Measurements from ENCODE around the gene LIN52. TPM values are rescaled to one million over a fixed set of nuclear protein-coding genes. Genes with fewer than 3 reads are reported as not detected.

Gene LIN52
- total RNA-seq, 2 experiments from 2014 or later, result 10.3 to 13.2 TPM

DNA sequence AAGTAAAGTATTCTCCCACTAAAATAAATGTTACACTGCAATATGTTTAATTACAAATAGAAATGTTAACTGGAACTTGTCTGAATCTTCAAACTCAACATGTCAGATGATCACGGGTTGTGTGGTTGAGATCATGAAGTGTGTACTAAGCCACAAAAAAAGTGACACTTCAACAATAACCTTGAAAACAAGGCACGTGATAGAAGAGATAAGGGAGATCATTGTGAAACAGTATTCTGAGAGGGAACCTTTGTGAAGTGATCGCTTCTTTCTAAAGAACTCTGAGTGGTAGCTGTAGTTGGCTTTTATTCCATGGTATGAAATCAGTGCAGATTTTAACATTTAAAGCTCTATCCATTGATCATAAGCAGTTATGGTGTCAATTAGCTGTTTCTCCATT lies 60.0 kb downstream of the LIN52 start:
- ChIA-PET CTCF (no interaction called here), POLR2A (no interaction called here)
- ATAC-seq (peak; percentile 33), DNase-seq (no peak)
- Mint-ChIP-seq H3K36me3 (ENCODE audit: low read depth) (peaks cover 9% of the 10 kb centered on the region), H3K4me1 (peaks cover 17% of the 10 kb centered on the region), H3K4me3 (no peak overlapping the region), H3K27ac (no peak overlapping the region), H3K27me3 (no peaks in the 10 kb centered on the region), H3K9me3 (ENCODE audit: low read depth) (no peaks in the 10 kb centered on the region)
- intact Hi-C loops (cut with DNase I, micrococcal nuclease), result no loop called here

DNA sequence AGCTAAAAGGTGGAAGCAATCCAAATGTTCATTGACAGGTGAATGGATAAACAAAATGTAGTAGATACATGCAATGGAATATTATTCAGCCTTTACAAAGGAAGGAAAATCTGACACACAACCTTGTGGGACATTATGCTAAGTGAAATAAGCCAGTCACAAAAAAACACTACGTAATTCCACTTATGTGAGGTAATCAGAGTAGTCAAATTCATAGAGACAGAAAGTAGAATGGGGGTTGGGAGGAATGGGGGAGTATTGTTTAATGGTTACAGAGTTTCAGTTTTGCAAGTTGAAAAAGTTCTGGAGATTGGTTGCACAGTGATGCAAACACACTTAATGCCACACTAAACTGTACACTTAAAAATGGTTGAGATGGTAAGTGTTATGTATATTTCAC lies 62.8 kb downstream of the LIN52 start:
- ChIA-PET CTCF (no interaction called here), POLR2A (no interaction called here)
- no peaks in the 10 kb centered on the region for H3K27me3 Mint-ChIP-seq
- DNase-seq (no peak), ATAC-seq (peak; percentile 53)
- no peak overlapping the region for H3K4me3 Mint-ChIP-seq
- H3K4me1 Mint-ChIP-seq, result peaks cover 17% of the 10 kb centered on the region
- H3K27ac Mint-ChIP-seq, result no peak overlapping the region
- peaks cover 4% of the 10 kb centered on the region for H3K36me3 Mint-ChIP-seq (ENCODE audit: low read depth)
- intact Hi-C loops (cut with DNase I, micrococcal nuclease), result loop anchor here in 1 of 2 experiments (1.0 kb wide), 1 partner anchor 62 kb away; no protein-coding TSS in a partner anchor
- H3K9me3 Mint-ChIP-seq (ENCODE audit: low read depth), result no peaks in the 10 kb centered on the region

DNA sequence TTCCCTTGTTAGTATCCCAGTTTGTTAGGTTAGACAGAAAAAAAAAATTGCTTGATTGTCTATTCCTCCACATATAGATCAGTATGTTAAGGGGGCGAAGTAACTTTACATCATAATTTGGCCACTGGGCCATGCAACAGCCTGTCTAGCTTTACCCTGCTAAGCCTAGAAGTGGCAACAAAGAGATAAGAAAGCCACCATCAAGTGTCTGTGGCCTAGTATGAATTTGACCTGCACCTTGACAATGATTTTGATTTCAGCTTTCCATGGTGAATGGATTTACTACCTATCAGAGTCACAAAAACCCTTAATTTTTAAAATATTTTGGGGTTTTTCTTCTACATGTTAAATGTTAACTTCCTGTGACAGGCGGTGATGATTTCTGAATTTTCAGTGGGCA lies 63.9 kb downstream of the LIN52 start:
- POLR2A ChIA-PET, result no interaction called here
- CTCF ChIA-PET, result no interaction called here
- DNase-seq (no peak), ATAC-seq (no peak)
- Mint-ChIP-seq H3K9me3 (ENCODE audit: low read depth) (no peaks in the 10 kb centered on the region), H3K4me3 (no peak overlapping the region), H3K36me3 (ENCODE audit: low read depth) (peaks cover 2% of the 10 kb centered on the region), H3K4me1 (peaks cover 17% of the 10 kb centered on the region), H3K27me3 (no peaks in the 10 kb centered on the region), H3K27ac (no peak overlapping the region)
- intact Hi-C loops (cut with DNase I, micrococcal nuclease), result no loop called here

DNA sequence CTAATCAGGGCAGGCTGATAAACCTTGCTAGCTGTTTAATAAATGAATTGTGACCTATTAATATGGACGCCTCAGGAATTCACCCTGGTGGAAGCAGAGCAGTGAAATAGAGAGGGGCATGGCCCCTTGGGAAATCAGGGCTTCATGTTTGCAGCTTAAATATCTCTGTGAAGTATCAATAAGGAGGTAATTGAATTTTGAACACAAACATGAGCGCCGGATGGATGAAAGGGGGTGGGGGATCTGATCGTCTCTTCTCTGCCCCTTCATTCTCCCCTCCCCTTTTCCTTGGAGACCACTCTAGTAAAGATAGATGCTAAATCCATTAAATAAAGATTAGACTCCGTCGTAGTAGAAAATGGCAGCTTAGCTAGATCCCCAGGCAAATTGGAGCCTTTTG lies 70.5 kb downstream of the LIN52 start:
- Mint-ChIP-seq H3K4me1 (no peaks in the 10 kb centered on the region), H3K27ac (no peak overlapping the region), H3K27me3 (no peaks in the 10 kb centered on the region), H3K4me3 (no peak overlapping the region), H3K9me3 (ENCODE audit: low read depth) (no peaks in the 10 kb centered on the region), H3K36me3 (ENCODE audit: low read depth) (no peaks in the 10 kb centered on the region)
- ATAC-seq (no peak), DNase-seq (no peak)
- intact Hi-C loops (cut with DNase I, micrococcal nuclease), result no loop called here
- CTCF ChIA-PET, result no interaction called here
- POLR2A ChIA-PET, result no interaction called here

DNA sequence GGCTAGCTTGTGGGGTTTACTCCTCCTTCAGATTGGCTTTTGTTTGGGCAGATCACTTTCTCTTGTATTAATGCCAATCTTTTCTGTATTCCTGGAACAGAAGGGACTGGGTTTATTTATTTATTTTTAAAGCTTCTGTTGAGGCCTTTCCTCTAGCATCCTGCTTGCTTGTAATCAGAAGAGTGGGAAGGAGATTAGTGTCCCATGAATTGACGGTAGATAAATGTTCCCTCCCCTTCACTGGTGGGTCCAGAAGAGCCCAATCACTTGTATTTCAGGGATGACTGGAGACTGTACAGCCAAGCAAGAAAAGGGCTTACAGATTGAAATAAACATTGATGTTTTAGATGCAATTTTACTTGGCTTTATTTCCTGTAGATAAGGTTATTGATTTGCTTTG lies 71.0 kb downstream of the LIN52 start:
- intact Hi-C loops (cut with DNase I, micrococcal nuclease), result no loop called here
- H3K4me1 Mint-ChIP-seq, result no peaks in the 10 kb centered on the region
- H3K27ac Mint-ChIP-seq, result no peak overlapping the region
- ChIA-PET CTCF (no interaction called here), POLR2A (no interaction called here)
- H3K4me3 Mint-ChIP-seq, result no peak overlapping the region
- no peak for DNase-seq
- H3K27me3 Mint-ChIP-seq, result no peaks in the 10 kb centered on the region
- no peaks in the 10 kb centered on the region for H3K36me3 Mint-ChIP-seq (ENCODE audit: low read depth)
- ATAC-seq, result no peak
- no peaks in the 10 kb centered on the region for H3K9me3 Mint-ChIP-seq (ENCODE audit: low read depth)

DNA sequence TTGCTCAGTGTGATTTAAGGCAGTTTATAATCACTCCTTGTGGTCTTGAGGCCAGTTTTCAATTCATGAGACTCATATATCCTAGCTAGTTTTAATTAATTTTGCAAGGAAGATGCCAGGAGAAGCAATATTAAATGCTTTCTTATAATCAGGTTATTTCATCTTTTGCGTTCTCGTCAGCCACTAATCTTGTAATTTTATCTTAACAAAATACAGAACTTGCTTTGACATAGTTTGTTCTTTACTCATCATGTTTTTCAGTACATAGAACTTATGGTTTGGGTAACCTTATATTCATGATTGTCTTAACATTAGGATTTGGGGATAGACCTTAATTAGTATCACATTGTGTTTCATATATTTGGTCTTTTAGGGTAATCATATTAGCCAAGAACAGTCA lies 76.0 kb downstream of the LIN52 start:
- ATAC-seq (no peak), DNase-seq (no peak)
- no peaks in the 10 kb centered on the region for H3K4me1 Mint-ChIP-seq
- intact Hi-C loops (cut with DNase I, micrococcal nuclease), result no loop called here
- H3K27me3 Mint-ChIP-seq, result no peaks in the 10 kb centered on the region
- ChIA-PET CTCF (no interaction called here), POLR2A (no interaction called here)
- no peaks in the 10 kb centered on the region for H3K36me3 Mint-ChIP-seq (ENCODE audit: low read depth)
- no peak overlapping the region for H3K4me3 Mint-ChIP-seq
- no peaks in the 10 kb centered on the region for H3K9me3 Mint-ChIP-seq (ENCODE audit: low read depth)
- H3K27ac Mint-ChIP-seq, result no peak overlapping the region

DNA sequence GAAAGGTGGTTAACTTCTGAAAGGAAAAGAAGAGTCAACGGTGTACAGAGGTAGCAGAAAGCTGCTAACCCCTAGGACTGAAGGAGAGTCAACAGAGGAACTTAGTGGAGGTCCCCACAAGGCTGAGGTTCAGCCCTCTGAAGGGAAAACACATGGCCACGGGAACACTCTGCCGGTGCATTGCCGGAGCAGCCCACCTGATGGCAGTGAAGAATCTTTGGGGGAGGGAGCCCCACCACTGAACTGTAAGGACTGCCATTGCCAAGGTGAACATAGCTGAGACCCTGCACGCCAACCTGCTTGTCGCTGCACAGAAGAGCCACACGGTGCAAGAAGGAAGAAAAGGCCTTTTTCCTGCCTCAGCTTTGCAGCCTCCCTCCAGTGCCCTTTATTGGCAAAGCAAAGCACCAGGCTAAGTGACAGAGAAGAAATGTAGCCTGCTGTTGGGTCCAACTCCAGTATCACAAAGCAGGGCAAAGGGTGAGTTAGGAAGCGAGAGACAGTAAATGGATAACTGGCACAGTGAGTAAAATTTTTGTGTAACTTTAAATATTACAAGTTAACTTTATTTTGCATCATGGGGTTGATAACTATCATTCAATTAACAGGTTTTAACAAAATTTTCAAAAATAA lies 76.9 kb downstream of the LIN52 start:
- ATAC-seq (no peak), DNase-seq (no peak)
- no peaks in the 10 kb centered on the region for H3K4me1 Mint-ChIP-seq
- ChIA-PET CTCF (interaction anchor here (0.6 kb wide), 1 partner anchor 28 kb away, joined by 4 read pairs; no protein-coding TSS in a partner anchor), POLR2A (no interaction called here)
- intact Hi-C loops (cut with DNase I, micrococcal nuclease), result no loop called here
- no peak overlapping the region for H3K4me3 Mint-ChIP-seq
- H3K27ac Mint-ChIP-seq, result no peak overlapping the region
- peaks cover 2% of the 10 kb centered on the region for H3K36me3 Mint-ChIP-seq (ENCODE audit: low read depth)
- no peaks in the 10 kb centered on the region for H3K9me3 Mint-ChIP-seq (ENCODE audit: low read depth)
- no peaks in the 10 kb centered on the region for H3K27me3 Mint-ChIP-seq

DNA sequence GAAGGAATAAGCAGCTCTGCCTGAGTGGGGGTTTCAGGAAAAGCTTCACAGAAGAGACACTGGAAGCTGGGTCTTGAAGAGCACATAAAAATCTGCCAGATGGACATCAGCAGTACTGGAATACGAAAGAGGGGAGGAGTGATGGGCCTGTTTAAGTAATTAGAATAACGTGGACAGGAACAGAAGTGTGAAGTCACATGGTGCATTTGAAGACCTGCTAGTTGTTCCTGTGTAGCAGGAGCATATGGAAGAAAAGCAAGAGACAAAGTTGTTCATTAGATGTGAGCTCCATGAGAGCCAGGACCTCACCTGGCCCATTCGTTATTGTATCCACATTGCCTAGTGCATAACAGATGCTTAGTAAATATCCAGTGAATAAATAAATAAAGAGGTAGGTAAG lies 85.2 kb downstream of the LIN52 start:
- no peaks in the 10 kb centered on the region for H3K9me3 Mint-ChIP-seq (ENCODE audit: low read depth)
- ATAC-seq (no peak), DNase-seq (no peak)
- H3K27ac Mint-ChIP-seq, result no peak overlapping the region
- no peaks in the 10 kb centered on the region for H3K4me1 Mint-ChIP-seq
- H3K27me3 Mint-ChIP-seq, result no peaks in the 10 kb centered on the region
- peaks cover 2% of the 10 kb centered on the region for H3K36me3 Mint-ChIP-seq (ENCODE audit: low read depth)
- no peak overlapping the region for H3K4me3 Mint-ChIP-seq
- ChIA-PET CTCF (no interaction called here), POLR2A (no interaction called here)
- intact Hi-C loops (cut with DNase I, micrococcal nuclease), result no loop called here

DNA sequence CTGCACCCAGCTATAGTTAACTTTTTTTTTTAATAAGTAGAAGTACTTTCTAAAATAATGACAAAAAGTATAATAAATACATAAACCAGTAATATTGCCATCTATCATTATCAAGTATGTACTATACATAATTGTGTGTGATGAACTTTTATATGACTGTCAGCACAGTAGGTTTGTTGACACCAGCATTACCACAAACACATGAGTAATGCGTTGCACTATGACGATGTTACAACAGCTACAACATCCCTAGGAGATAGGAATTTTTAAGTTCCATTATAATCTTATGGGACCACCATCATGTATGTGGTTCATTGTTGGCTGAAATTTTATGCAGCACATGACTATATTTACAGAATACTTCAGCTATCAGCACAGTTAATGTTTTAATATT lies 91.6 kb downstream of the LIN52 start:
- DNase-seq (no peak), ATAC-seq (no peak)
- H3K36me3 Mint-ChIP-seq (ENCODE audit: low read depth), result no peaks in the 10 kb centered on the region
- CTCF ChIA-PET, result no interaction called here
- intact Hi-C loops (cut with DNase I, micrococcal nuclease), result no loop called here
- no peaks in the 10 kb centered on the region for H3K4me1 Mint-ChIP-seq
- no peak overlapping the region for H3K27ac Mint-ChIP-seq
- no peak overlapping the region for H3K4me3 Mint-ChIP-seq
- POLR2A ChIA-PET, result no interaction called here
- H3K27me3 Mint-ChIP-seq, result no peaks in the 10 kb centered on the region
- H3K9me3 Mint-ChIP-seq (ENCODE audit: low read depth), result no peaks in the 10 kb centered on the region

DNA sequence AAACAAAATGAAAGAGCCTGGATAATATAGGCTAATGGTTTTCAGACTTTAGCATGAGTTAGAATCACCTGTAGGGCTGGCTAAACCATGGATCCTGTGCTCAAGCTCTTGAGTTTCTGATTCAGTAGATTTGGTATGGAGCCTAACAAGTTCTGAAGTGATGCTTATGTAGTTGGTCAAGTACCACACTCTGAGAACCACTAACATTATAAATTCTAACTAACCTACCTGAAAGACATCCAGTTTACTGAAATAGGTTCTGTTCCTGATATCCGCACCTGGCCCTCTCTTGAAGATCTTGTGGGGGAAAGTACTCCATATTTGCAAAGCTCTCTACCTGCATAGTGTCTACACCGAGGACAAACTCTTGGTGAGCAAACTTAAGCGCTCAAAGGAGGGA lies 95.1 kb downstream of the LIN52 start:
- H3K27ac Mint-ChIP-seq, result no peak overlapping the region
- H3K9me3 Mint-ChIP-seq (ENCODE audit: low read depth), result no peaks in the 10 kb centered on the region
- CTCF ChIA-PET, result interaction anchor here (0.7 kb wide), 1 partner anchor 790 kb away, joined by 3 read pairs; no protein-coding TSS in a partner anchor
- no peaks in the 10 kb centered on the region for H3K27me3 Mint-ChIP-seq
- no peaks in the 10 kb centered on the region for H3K4me1 Mint-ChIP-seq
- DNase-seq (no peak), ATAC-seq (no peak)
- POLR2A ChIA-PET, result no interaction called here
- peaks cover 6% of the 10 kb centered on the region for H3K36me3 Mint-ChIP-seq (ENCODE audit: low read depth)
- H3K4me3 Mint-ChIP-seq, result no peak overlapping the region
- intact Hi-C loops (cut with DNase I, micrococcal nuclease), result no loop called here

DNA sequence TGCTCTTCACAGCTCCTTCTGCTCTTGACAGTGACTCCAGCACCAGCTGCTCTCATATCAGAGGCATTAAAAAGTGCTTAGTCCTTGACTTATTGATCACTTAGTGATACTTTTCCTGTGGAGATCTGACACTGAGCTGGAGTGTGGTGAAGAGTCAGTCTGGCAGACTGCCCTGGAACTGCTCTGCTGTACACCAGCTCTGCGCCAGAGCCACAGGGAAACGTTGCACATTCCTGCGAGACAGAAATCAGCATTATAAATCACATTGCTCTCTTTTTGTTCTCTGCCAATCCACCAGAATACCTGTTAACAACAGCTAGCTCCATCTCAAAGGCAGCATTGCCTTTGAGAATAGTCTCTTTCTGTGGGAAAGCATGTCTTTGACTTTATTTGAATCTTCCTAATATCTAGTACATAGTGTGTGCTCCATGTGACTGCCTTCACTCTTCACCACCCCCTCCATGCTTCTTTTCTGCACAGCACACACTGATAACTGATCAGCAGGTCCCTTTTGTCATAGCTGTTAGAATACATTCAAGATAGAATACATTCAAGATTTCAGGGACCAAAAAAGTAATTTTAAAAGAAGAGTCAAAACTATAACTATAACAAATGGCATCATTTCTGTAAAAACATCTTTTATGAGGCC lies 106.3 kb downstream of the LIN52 start:
- Mint-ChIP-seq H3K36me3 (ENCODE audit: low read depth) (peaks cover 6% of the 10 kb centered on the region), H3K4me3 (no peak overlapping the region), H3K27ac (no peak overlapping the region), H3K4me1 (no peaks in the 10 kb centered on the region), H3K27me3 (no peaks in the 10 kb centered on the region), H3K9me3 (ENCODE audit: low read depth) (no peaks in the 10 kb centered on the region)
- ChIA-PET POLR2A (interaction anchor here (0.5 to 0.7 kb wide), 2 partner anchors 11 to 70 kb away, joined by 3 to 9 read pairs; no protein-coding TSS in a partner anchor), CTCF (interaction anchor here (0.6 kb wide), 1 partner anchor 60 kb away, joined by 3 read pairs; no protein-coding TSS in a partner anchor)
- intact Hi-C loops (cut with DNase I, micrococcal nuclease), result no loop called here
- DNase-seq (no peak), ATAC-seq (no peak)

DNA sequence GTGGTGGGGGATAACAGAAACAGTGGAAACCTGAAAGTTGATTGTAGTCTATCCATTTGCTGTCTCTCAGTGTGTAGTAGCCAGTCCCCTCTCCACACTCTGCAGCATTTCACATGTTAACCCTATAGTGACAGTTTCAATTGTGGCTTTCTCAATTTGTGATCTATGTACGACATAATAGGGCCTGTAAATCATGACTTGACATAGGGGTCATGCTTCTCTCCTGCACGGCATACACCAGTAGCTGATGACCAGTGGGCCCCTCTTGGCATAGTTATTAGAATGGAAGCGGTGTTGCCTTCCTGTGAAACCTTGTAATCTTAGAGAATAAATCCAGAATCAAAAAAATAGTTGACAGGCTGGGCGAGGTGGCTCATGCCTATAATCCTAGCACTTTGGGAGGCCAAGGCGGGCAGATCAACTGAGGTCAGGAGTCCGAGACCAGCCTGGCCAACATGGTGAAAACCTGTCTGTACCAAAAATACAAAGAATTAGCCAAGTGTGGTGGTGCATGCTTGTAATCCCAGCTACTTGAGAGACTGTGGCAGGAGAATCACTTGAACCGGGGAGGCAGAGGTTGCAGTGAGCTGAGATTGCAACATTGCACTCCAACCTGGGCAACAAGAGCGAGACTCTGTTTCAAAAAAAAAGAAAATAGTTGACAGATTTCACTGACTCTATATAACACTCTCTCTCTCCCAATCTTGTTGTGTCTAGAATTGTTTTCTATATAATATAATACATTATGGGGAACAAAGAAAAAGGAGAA lies 109.9 kb downstream of the LIN52 start:
- Mint-ChIP-seq H3K36me3 (ENCODE audit: low read depth) (peaks cover 13% of the 10 kb centered on the region), H3K9me3 (ENCODE audit: low read depth) (no peaks in the 10 kb centered on the region), H3K27me3 (no peaks in the 10 kb centered on the region), H3K4me3 (no peak overlapping the region), H3K27ac (no peak overlapping the region), H3K4me1 (peaks cover 9% of the 10 kb centered on the region)
- intact Hi-C loops (cut with DNase I, micrococcal nuclease), result no loop called here
- no peak for DNase-seq
- ChIA-PET CTCF (no interaction called here), POLR2A (no interaction called here)
- ATAC-seq, result no peak

All from activated CD4-positive, alpha-beta T cell treated with anti-CD3 and anti-CD28 coated beads for 36 hours (primary cell).